A673 (cell line): ENCODE measurements around the gene SLC2A9.

ENCODE experiments used
- EZH2 ChIP-seq: fragments of 200-600 bp; sonication (generic); IDR thresholded peaks from 2 replicates; pipeline ENCODE4 v1.6.1; 2017; ENCODE audit warnings: borderline replicate concordance, low read depth, mild to moderate bottlenecking, mixed read lengths, antibody characterized with exemption, low read length; ENCODE audit not compliant: poor library complexity, severe bottlenecking
- TF ChIP-seq, protein P1 (sequence below): fragments of 300-800, 200-600 bp; sonication (generic); conservative IDR thresholded peaks from 2 replicates; pipeline ENCODE4 v1.5.1; 2017; ENCODE audit warnings: low read depth, mild to moderate bottlenecking, antibody characterized with exemption, low read length, moderate library complexity, mixed read lengths

DNA sequence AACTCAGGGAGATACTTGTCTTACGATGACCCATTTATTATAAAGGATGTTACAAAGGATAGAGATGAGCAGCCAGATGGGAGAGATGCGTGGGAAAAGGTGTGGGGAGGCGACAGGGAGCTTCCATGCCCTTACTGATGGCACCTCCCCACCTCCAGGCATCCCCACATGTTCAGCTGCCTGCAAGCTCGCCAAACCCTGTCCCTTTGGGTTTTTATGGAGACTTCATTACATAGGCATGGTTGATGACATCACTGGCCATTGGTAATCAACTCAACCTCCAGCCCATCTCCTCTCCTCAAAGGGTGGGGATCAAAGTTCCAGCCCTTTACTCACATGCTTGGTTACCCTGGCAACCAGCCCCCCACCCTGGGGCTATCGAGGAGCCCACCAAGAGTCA, 29.4 kb upstream of the SLC2A9 start:
- TF ChIP-seq, protein P1, sequence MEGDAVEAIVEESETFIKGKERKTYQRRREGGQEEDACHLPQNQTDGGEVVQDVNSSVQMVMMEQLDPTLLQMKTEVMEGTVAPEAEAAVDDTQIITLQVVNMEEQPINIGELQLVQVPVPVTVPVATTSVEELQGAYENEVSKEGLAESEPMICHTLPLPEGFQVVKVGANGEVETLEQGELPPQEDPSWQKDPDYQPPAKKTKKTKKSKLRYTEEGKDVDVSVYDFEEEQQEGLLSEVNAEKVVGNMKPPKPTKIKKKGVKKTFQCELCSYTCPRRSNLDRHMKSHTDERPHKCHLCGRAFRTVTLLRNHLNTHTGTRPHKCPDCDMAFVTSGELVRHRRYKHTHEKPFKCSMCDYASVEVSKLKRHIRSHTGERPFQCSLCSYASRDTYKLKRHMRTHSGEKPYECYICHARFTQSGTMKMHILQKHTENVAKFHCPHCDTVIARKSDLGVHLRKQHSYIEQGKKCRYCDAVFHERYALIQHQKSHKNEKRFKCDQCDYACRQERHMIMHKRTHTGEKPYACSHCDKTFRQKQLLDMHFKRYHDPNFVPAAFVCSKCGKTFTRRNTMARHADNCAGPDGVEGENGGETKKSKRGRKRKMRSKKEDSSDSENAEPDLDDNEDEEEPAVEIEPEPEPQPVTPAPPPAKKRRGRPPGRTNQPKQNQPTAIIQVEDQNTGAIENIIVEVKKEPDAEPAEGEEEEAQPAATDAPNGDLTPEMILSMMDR, result no peak
- TF ChIP-seq EZH2, result no peak
